Suppressor macrophage (primary cell): ENCODE data around the gene TGM4.
A peak's percentile ranks its signal among the peaks of the same experiment; 100 is the strongest.

ENCODE experiments used
- DNase-seq, 4 experiments: peaks; one replicate each; pipeline ENCODE4 v3.0.0-alpha.2; 2020 to 2022

TGM4 gene

GRCh38 chr3:44954962-44955361 is 80.6 kb downstream of the TGM4 start:
- peak; percentile 59 to 88 (median 84) for DNase-seq

GRCh38 chr3:44955917-44956316 is 81.5 kb downstream of the TGM4 start:
- peak in 1 of 4 experiments; percentile 15 for DNase-seq

GRCh38 chr3:44957986-44958385 is 83.6 kb downstream of the TGM4 start:
- no peak for DNase-seq

GRCh38 chr3:44958386-44958785 is 84.0 kb downstream of the TGM4 start:
- no peak for DNase-seq

GRCh38 chr3:44960387-44961026 is 86.1 kb downstream of the TGM4 start:
- no peak for DNase-seq

GRCh38 chr3:44961888-44962287 is 87.5 kb downstream of the TGM4 start:
- no peak for DNase-seq

GRCh38 chr3:44962621-44963393 is 88.4 kb downstream of the TGM4 start:
- DNase-seq = peak in 3 of 4 experiments; percentile 15 to 31 (median 20)

GRCh38 chr3:44963571-44964325 is 89.3 kb downstream of the TGM4 start:
- no peak for DNase-seq
